Glutamatergic neuron (in vitro differentiated cells): ENCODE data around the gene COLQ. TPM values are rescaled to one million over a fixed set of nuclear protein-coding genes. Genes with fewer than 3 reads are reported as not detected.
A peak's percentile ranks its signal among the peaks of the same experiment; 100 is the strongest.

Experiments used
- DNase-seq: peaks from one replicate; pipeline ENCODE4 v3.0.0; 2022
- H3K27ac Mint-ChIP-seq: one replicate; pipeline ENCODE4 v1.8.0; 2020; ENCODE audit warnings: mild to moderate bottlenecking, mixed read lengths, inconsistent platforms; ENCODE audit not compliant: unreplicated experiment
- H3K27me3 Mint-ChIP-seq: one replicate; pipeline ENCODE4 v1.8.0; 2020; ENCODE audit warnings: mild to moderate bottlenecking, moderate library complexity, mixed read lengths, inconsistent platforms; ENCODE audit not compliant: unreplicated experiment
- H3K36me3 Mint-ChIP-seq: one replicate; pipeline ENCODE4 v1.8.0; 2020; ENCODE audit warnings: mild to moderate bottlenecking, mixed read lengths, inconsistent platforms; ENCODE audit not compliant: unreplicated experiment
- H3K4me1 Mint-ChIP-seq: one replicate; pipeline ENCODE4 v1.8.0; 2020; ENCODE audit warnings: mild to moderate bottlenecking, low read depth, mixed read lengths, inconsistent platforms; ENCODE audit not compliant: unreplicated experiment
- H3K4me3 Mint-ChIP-seq: one replicate; pipeline ENCODE4 v1.8.0; 2020; ENCODE audit warnings: mild to moderate bottlenecking, mixed read lengths, inconsistent platforms; ENCODE audit not compliant: unreplicated experiment
- H3K9me3 Mint-ChIP-seq: one replicate; pipeline ENCODE4 v1.8.0; 2020; ENCODE audit warnings: mild to moderate bottlenecking, moderate library complexity, mixed read lengths, inconsistent platforms; ENCODE audit not compliant: unreplicated experiment
- total RNA-seq: library from RNA; stranded (reverse); fragmentation: NEBNext Ultra II Directional; extraction: Animal tissue kit (Norgen Biotek cat#: 25700); gene quantifications from one replicate; pipeline ENCODE4 v1.2.1, GENCODE V29; 2021; ENCODE audit not compliant: unreplicated experiment
- TF ChIP-seq, protein P1 (sequence below): fragments of 200-600 bp; sonication (generic); IDR thresholded peaks from one replicate; pipeline ENCODE4 v1.5.0; 2021; ENCODE audit not compliant: partially characterized antibody, unreplicated experiment

Gene COLQ
- total RNA-seq, 1 donor from 2014 or later, result 4.8 TPM

DNA sequence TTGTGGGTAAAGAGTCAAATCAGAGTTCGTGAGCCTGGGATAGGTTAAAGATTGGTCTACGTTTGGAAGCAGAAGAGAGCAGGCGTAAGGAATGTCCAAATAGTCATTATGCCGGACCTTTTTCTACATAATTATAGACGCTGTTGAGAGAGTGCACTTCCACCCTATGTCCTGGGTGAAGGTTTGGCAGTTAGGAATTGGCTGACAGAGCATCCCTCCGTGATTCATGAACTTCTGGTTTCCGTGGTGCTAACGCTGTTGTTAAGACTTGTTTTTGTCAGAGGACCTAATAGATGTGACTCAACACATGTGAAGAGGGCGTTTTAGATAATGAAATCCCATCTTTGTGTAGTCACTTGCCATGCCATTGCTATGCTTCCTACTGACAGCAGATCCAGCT, 93.0 kb downstream of the COLQ start:
- peak overlapping the region; percentile 79 for H3K27ac Mint-ChIP-seq

GRCh38 chr3:15427981-15428380, 93.5 kb downstream of the COLQ start:
- Mint-ChIP-seq H3K27me3 (no peaks in the 10 kb centered on the region), H3K4me1 (peaks cover 11% of the 10 kb centered on the region), H3K9me3 (peaks cover 2% of the 10 kb centered on the region), H3K36me3 (no peaks in the 10 kb centered on the region), H3K27ac (peak overlapping the region; percentile 79), H3K4me3 (peak overlapping the region; percentile 99)
- TF ChIP-seq, protein P1, sequence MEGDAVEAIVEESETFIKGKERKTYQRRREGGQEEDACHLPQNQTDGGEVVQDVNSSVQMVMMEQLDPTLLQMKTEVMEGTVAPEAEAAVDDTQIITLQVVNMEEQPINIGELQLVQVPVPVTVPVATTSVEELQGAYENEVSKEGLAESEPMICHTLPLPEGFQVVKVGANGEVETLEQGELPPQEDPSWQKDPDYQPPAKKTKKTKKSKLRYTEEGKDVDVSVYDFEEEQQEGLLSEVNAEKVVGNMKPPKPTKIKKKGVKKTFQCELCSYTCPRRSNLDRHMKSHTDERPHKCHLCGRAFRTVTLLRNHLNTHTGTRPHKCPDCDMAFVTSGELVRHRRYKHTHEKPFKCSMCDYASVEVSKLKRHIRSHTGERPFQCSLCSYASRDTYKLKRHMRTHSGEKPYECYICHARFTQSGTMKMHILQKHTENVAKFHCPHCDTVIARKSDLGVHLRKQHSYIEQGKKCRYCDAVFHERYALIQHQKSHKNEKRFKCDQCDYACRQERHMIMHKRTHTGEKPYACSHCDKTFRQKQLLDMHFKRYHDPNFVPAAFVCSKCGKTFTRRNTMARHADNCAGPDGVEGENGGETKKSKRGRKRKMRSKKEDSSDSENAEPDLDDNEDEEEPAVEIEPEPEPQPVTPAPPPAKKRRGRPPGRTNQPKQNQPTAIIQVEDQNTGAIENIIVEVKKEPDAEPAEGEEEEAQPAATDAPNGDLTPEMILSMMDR, result no peak
- no peak for DNase-seq

More for the DNA sequence above, 93.0 kb downstream of the COLQ start:
- peak overlapping the region; percentile 99 for H3K4me3 Mint-ChIP-seq
- TF ChIP-seq, protein P1, result no peak
- H3K4me1 Mint-ChIP-seq, result peaks cover 11% of the 10 kb centered on the region
- no peaks in the 10 kb centered on the region for H3K27me3 Mint-ChIP-seq
- peaks cover 2% of the 10 kb centered on the region for H3K9me3 Mint-ChIP-seq
- H3K36me3 Mint-ChIP-seq, result no peaks in the 10 kb centered on the region
- DNase-seq, result no peak

DNA sequence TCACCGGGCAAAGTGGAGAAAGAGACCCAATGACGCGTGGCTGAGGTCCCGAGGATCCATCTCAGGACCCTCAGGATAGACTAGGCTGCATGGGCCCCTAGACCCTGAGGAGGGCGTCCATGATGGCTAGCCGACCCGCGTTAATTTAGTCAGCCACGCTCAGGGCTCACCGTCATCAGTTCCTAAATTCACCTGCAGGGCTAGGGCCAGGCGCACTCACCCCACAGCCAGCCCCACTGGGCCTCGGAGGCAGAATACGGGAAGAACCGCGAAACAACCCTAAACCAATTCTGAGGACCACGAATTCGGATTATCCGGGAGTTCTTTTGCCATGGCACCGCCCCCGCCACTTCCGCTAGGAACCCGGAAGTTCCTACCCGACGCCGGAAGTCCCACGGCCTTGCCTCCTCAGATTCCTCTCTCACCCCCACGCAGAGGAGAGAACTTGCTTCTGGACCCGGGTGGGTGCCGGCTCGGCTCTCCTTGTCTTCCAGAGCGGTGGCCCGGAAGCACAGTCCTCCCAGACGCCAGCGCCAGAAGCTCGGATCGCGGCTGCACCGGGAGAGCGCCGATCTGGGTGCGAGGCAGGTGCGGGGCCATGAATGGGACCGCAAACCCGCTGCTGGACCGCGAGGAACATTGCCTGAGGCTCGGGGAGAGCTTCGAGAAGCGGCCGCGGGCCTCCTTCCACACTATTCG, 94.2 kb downstream of the COLQ start, which contains the start of the genes EAF1 and METTL6:
TSS of gene EAF1 (plus strand) at position 417 of the 699 bp plus-strand sequence. CDS start at position 599, 182 bp downstream.
TSS of gene METTL6 (minus strand) at position 363 of the 699 bp plus-strand sequence. CDS start 1,033 bp downstream, outside the sequence.
- Mint-ChIP-seq H3K27me3 (no peaks in the 10 kb centered on the region), H3K9me3 (peaks cover 2% of the 10 kb centered on the region), H3K36me3 (no peaks in the 10 kb centered on the region), H3K4me1 (peaks cover 11% of the 10 kb centered on the region), H3K27ac (peak within 1 kb of the TSS; percentile 79), H3K4me3 (peak within 1 kb of the TSS; percentile 99)
- peak; percentile 86 for DNase-seq
- TF ChIP-seq, protein P1, result peak; percentile 11

- peak overlapping the region; percentile 79 for H3K27ac Mint-ChIP-seq
- no peak for DNase-seq
Measured at GRCh38 chr3:15426579-15427118, 94.9 kb downstream of the COLQ start.

More at GRCh38 chr3:15426579-15427118, 94.9 kb downstream of the COLQ start:
- Mint-ChIP-seq H3K36me3 (no peaks in the 10 kb centered on the region), H3K4me1 (peaks cover 11% of the 10 kb centered on the region), H3K9me3 (peaks cover 2% of the 10 kb centered on the region), H3K27me3 (no peaks in the 10 kb centered on the region), H3K4me3 (peak overlapping the region; percentile 99)
- TF ChIP-seq, protein P1, result no peak
